ENCODE data around the gene PEA15.

The PEA15 gene

DNA sequence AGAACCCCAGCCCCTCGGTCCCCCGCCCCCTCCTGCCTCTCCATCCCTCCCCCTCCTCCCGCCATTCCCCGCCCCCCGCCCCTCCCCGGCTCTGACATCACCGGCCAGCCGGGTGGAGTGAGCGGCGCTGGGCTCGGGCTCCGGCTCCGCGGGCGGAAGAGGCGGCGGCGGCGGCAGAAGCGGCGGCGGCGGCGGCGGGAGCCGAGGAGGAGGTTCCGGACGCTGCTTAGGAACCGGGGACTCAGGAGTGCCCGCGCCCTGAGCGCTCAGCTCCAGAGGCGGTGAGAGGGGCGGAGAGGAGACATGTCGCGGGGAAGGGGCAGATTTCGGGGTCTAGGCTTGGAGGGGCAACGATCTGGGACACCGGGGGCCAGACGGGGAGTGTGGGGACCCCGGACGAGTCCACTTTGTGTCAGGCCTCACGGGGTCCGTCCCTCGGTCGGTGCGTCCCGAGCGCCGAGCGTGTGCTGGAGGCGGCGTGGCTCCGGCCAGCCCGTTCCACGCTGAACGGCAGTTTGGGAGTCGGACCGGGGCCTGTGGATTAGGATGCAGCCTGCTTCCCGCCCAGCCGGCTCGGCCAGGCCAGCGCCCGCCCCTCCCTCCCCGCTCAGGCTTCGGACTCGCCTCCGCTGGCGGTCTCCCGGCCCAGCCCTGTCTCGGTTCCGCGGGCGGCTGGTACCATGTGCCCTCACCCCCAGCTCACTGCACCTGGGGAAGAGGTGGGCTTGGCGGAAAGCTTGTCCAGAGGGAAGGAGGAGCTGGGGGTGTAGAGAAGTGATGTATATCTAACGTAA is at the start of gene PEA15:
PEA15 (plus strand) TSS at position 143 of the 794 bp plus-strand sequence. CDS start 6,161 bp downstream, outside the sequence.
- peak; percentile 70 for DNase-seq (ENCODE audit: low spot score)

DNA sequence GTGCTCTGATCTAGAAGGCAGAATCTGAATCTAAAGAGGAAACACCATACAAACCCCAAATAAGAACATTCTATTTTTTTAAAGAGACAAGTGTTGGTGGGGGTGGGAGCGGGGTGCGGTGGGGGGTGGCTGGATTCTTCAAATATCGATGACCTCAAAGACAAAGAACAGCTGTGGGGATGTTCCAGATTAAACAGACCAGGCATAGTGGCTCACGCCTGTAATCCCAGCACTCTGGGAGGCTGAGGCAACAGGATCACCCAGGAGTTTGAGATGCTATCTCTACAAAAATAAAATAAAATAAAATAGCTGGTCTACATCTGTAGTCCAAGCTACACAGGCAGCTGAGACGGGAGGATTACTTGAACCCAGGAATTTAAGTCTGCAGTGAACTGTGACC is 48.8 kb upstream of the PEA15 start:
- no peak for DNase-seq (ENCODE audit: low spot score)

GRCh38 chr1:160157174-160157573 is 48.0 kb upstream of the PEA15 start:
- DNase-seq (ENCODE audit: low spot score), result no peak

DNA sequence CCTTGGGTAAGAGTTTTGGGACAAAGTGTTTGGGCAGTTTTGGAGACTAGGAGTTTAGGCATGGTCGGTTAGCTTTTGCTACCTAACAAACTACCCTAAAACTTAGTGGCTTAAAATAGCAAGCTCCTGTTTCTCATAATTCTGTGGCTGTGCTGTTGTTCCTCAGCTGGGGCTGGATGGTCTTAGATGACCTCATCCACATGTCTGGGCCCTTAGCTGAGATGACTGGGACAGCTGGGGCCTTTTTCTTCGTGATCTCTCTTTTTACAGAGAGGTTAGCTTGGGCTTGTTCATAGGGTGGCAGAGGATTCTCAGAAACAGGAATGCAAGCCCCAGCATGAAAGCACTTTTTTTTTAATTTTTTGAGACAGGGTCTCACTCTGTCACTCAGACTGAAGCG is 47.2 kb upstream of the PEA15 start:
- no peak for DNase-seq (ENCODE audit: low spot score)

GRCh38 chr1:160158534-160158933 is 46.6 kb upstream of the PEA15 start:
- no peak for DNase-seq (ENCODE audit: low spot score)

GRCh38 chr1:160159846-160160245 is 45.3 kb upstream of the PEA15 start:
- no peak for DNase-seq (ENCODE audit: low spot score)

DNA sequence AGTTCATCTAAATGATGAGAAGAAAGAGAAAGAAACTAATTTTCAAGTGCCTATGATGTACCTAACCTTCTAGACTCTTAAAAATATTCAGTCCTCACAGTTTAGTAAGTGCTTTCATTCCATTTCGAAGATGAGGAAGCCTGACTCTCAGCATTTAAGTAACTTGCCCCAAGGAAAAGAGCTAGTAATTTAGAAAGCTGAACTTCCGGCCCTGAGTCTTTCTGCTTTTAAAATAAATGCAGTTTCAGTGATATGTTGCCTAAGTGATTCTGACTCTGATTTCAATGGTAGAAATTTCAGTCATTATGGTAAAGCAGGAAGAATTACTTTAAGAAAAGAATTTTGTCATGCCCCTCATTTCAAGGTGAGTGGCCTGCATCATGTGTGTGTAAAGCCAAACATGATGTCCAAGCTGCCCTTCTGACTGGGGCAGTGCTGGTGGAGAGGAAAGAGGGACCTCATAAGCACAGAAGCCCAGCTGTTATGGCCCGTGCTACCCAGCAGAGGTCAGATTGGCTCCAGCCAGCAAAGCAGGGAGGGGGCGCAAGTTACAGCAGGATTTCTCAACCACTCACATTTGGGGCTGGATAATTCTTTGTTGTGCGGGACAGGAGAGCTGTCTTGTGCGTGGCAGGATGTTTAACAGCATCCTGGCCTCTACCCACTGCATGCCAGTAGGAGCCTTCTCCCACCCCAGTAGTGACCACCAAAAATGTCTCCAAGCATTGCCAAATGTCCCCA is 43.0 kb upstream of the PEA15 start:
- DNase-seq (ENCODE audit: low spot score), result peak; percentile 14

- no peak for DNase-seq (ENCODE audit: low spot score)
Measured at GRCh38 chr1:160162931-160163330, 42.3 kb upstream of the PEA15 start.

DNA sequence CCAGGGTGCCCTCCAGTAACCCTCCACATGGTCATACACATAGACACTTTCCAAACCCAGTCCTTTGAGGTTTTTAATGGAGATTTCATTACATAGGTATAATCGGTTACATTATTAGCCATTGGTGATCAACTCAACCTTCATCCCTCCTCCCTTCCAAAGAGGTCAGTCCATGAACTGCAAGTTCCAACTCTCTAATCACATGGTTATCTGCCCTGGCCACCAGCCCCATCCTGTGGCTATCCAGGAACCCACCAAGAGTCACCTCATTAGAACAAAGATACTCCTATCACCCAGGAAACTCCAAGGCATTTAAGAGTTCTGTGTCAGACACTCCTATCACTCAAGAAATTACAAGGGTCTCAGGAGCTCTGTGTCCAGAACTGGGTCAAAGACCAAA is 41.6 kb upstream of the PEA15 start:
- DNase-seq (ENCODE audit: low spot score), result no peak

GRCh38 chr1:160164121-160164520 is 41.1 kb upstream of the PEA15 start:
- no peak for DNase-seq (ENCODE audit: low spot score)

DNA sequence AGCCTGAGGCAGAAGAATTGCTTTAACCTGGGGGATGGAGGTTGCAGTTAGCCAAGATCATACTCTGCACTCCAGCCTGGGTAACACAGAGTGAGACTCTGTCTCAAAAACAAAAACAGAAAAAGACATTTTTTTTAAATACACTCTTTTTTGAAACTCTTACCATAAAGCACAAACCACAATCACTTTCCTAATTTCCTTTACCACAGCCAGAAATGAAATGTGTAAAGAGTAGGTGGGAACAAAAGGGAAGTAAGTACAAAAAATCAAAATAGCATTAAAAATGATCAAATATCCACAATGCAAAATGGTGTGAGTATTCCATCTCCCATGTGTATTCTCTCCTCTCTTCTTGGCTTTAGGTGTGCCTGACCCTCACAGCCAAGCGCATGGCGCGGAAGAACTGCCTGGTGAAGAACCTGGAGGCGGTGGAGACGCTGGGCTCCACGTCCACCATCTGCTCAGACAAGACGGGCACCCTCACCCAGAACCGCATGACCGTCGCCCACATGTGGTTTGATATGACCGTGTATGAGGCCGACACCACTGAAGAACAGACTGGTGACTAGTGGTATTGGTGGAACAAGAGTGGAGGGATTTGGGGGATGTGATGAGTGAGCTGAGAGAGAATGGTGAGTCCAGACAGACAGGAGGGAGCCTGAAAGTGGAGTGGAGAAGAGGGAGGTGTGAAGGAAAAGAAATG is 38.9 kb upstream of the PEA15 start:
- no peak for DNase-seq (ENCODE audit: low spot score)

GRCh38 chr1:160167056-160167455 is 38.1 kb upstream of the PEA15 start:
- no peak for DNase-seq (ENCODE audit: low spot score)

- no peak for DNase-seq (ENCODE audit: low spot score)
Measured at GRCh38 chr1:160167580-160167979, 37.6 kb upstream of the PEA15 start.

DNA sequence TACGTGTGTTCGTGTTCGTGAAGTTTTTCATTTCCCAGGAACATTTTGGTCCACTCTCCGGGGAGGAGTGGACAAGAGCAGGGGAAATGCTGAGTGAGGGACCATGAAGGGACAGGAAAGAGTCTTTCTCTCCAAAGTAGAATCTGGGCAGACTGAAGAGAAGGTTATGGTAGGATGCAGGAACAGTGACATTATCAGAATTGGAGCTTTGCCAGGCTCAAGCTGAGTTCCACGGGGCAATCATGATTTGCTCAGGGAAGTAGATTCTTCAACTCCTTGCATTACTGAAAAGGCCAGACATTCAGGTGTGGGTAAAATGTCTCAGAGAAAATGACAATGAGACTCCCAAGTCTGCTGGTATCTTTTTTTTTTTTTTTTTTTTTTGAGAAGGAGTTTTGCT is 37.2 kb upstream of the PEA15 start:
- no peak for DNase-seq (ENCODE audit: low spot score)

- DNase-seq (ENCODE audit: low spot score), result no peak
Measured at GRCh38 chr1:160168609-160169369, 36.4 kb upstream of the PEA15 start.

GRCh38 chr1:160169553-160170399 is 35.4 kb upstream of the PEA15 start:
- peak; percentile 34 for DNase-seq (ENCODE audit: low spot score)

GRCh38 chr1:160171354-160171753 is 33.8 kb upstream of the PEA15 start:
- no peak for DNase-seq (ENCODE audit: low spot score)

DNA sequence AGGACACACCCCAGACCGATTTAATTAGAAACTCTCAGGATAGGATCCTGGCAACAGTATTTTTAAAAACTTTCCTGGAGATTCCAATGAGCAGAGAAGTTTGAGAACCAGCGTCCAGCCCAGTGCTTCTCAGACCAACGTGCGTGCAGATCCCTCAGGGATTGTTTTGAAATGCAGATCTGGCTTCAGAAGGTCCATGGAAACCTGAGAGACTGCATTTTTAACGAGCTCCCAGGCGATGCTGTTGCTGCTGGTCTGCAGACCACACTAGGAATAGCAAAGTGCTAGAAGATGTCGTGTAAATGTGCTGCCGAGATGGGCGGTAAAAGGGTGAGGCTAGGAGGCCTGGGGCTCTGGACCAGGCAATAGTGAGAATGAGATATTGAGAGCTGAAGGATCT is 33.2 kb upstream of the PEA15 start:
- no peak for DNase-seq (ENCODE audit: low spot score)

DNA sequence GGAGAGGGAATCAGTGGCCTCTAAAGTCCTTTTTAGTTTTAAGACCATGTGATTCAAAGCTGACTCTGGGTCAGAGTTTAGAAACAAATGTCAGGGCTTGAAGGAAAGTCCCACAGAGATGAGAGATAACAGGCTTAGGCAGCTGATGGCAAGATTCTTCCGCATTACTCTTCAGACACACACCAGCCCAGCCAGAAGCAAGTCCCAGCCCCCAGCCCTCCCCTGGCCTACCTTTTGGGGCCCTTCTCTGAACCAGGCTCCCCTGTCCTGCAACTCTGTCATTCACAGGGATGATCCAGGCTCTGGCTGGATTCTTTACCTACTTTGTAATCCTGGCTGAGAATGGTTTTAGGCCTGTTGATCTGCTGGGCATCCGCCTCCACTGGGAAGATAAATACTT is 28.0 kb upstream of the PEA15 start:
- no peak for DNase-seq (ENCODE audit: low spot score)

DNA sequence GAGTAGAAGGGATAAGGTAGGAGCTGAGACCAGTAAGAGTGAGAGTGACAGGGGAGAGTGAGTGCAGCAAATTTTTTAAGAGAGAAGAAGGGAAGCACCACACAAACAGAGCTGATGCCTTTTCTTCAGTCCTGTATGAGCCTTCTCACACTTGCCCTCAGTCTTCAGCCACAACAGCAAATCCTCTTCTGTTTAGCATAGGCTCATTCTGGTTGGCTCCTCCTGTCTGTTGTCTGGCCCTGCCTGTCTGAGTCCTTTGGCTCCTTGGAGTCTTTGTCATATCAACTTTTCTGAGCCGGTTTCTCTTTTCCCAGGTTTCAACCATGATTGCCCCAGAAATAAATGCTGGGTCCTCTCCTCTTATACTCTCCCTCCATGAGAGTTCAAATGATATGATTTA is 27.5 kb upstream of the PEA15 start:
- no peak for DNase-seq (ENCODE audit: low spot score)

DNA sequence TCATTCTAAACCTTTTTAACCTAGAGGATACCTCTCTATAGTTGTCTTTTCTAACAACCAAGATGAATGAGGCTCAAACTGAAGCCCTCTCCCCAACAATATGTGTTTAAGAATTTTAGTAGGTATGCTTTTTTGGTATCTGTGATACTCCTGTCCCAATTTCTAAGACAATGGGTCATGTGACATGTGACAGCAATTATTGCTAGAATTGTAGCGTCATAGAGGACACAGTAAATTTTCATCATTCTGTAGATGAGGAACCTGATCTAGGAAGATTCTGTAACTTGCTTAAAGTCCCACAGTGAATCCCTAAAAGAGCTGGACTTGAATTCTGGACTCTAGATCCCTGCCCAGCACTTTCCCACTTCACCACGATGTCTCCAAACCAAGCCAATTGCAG is 26.5 kb upstream of the PEA15 start:
- DNase-seq (ENCODE audit: low spot score), result no peak

All from activated CD4-positive, alpha-beta T cell treated with anti-CD3 and anti-CD28 coated beads, Interleukin-2, Interleukin-4, amounts not matched to agents 100 ng/mL and 50 ng/mL, durations not matched to agents 16 hours and 8 hours (primary cell).